CD4-positive, alpha-beta T cell treated with Interleukin-17A for 4 hours (primary cell): ENCODE results near the gene TRMT10A.
"Not testable (repeated sequence)": the region's sequence is repeated elsewhere in the genome, so short reads cannot be mapped to it uniquely, and the experiment has no call there.

Source experiments
- DNase-seq: peaks from one replicate; pipeline ENCODE4 v3.0.0-alpha.2; 2020; ENCODE audit warnings: mixed read lengths

The TRMT10A gene

GRCh38 chr4:99540277-99540939 is 23.4 kb downstream of the TRMT10A start:
- DNase-seq, result no peak

- no peak for DNase-seq
These were observed 26.2 kb downstream of the TRMT10A start for GRCh38 chr4:99537674-99538073.

GRCh38 chr4:99536848-99537247 is 27.0 kb downstream of the TRMT10A start:
- DNase-seq, result no peak

- DNase-seq, result no peak
These were observed 27.6 kb downstream of the TRMT10A start for GRCh38 chr4:99536271-99536670.

GRCh38 chr4:99534699-99535098 is 29.1 kb downstream of the TRMT10A start:
- DNase-seq, result not testable (repeated sequence)

- DNase-seq, result no peak
These were observed 33.9 kb downstream of the TRMT10A start for GRCh38 chr4:99529956-99530355.

- DNase-seq, result no peak
These were observed 34.6 kb downstream of the TRMT10A start for GRCh38 chr4:99529228-99529627.

GRCh38 chr4:99518601-99519295 is 45.1 kb downstream of the TRMT10A start:
- DNase-seq, result no peak

- no peak for DNase-seq
These were observed 53.1 kb downstream of the TRMT10A start, which contains the start of gene C4orf17 for GRCh38 chr4:99510721-99511120. TSS of gene C4orf17 (plus strand) at chr4:99511021. CDS start at chr4:99513082, 2,061 bp downstream.

- peak; percentile 55 for DNase-seq
These were observed 56.1 kb downstream of the TRMT10A start for GRCh38 chr4:99507762-99508161.

GRCh38 chr4:99507349-99507748 is 56.5 kb downstream of the TRMT10A start:
- DNase-seq, result no peak

GRCh38 chr4:99506781-99507180 is 57.1 kb downstream of the TRMT10A start:
- DNase-seq, result no peak

- peak; percentile 59 for DNase-seq
These were observed 58.9 kb downstream of the TRMT10A start for GRCh38 chr4:99504804-99505502.
